Esophagus muscularis mucosa (tissue), 3 donors: ENCODE measurements around the gene KIF26B.

Source experiments
- CTCF ChIP-seq, 3 experiments: fragments of 200-600 bp in 2 of 3; fragments of 450-650 bp in 1 of 3; sonication (generic) in 2 of 3; IDR thresholded peaks; one replicate each; pipeline ENCODE4 v1.5.1; 2017 to 2019; ENCODE audit warnings: antibody characterized with exemption in 3 of 3, mild to moderate bottlenecking in 2 of 3, moderate library complexity in 1 of 3
- POLR2AphosphoS5 ChIP-seq, 2 donors: sonication (generic); formaldehyde crosslinking; IDR thresholded peaks; one replicate each; pipeline ENCODE4 v1.6.1; 2017; ENCODE audit warnings: antibody characterized with exemption in 2 of 2

GRCh38 chr1:245753807-245754206 is 599.0 kb downstream of the KIF26B start:
- TF ChIP-seq CTCF (IDR thresholded peaks at IDR 0.05) (no peak), POLR2AphosphoS5 (IDR thresholded peaks at IDR 0.05) (no peak)
